GM18873 (cell line): ENCODE data around the gene RPL7A.
"Not testable (repeated sequence)": the region's sequence is repeated elsewhere in the genome, so short reads cannot be mapped to it uniquely, and the experiment has no call there.

Experiments used
- ATAC-seq: cut with Tn5 transposase; IDR thresholded peaks from one replicate; pipeline ENCODE4 v1.9.1; 2021; ENCODE audit warnings: mild to moderate bottlenecking, moderate library complexity, moderate number of reproducible peaks; ENCODE audit not compliant: unreplicated experiment, low FRiP score

The RPL7A gene

GRCh38 chr9:133347985-133348717 is at the start of gene RPL7A, which contains the start of gene MED22:
Gene RPL7A, plus strand, starts transcription at chr9:133348218. Its CDS starts 26 bp downstream, at chr9:133348244.
Gene MED22, minus strand, starts transcription at chr9:133348131. Its CDS starts 1,469 bp downstream, at chr9:133346662.
- ATAC-seq = peak; percentile 75

GRCh38 chr9:133299996-133300395 is 48.0 kb upstream of the RPL7A start:
- ATAC-seq = not testable (repeated sequence)

GRCh38 chr9:133301253-133302230 is 46.5 kb upstream of the RPL7A start:
- no peak for ATAC-seq

GRCh38 chr9:133303266-133304157 is 44.5 kb upstream of the RPL7A start:
- no peak for ATAC-seq

GRCh38 chr9:133304158-133304470 is 43.9 kb upstream of the RPL7A start:
- ATAC-seq = no peak

GRCh38 chr9:133304477-133305377 is 43.3 kb upstream of the RPL7A start:
- ATAC-seq = no peak

GRCh38 chr9:133305731-133306130 is 42.3 kb upstream of the RPL7A start:
- no peak for ATAC-seq

GRCh38 chr9:133306242-133307204 is 41.5 kb upstream of the RPL7A start:
- no peak for ATAC-seq

- ATAC-seq = no peak
Measured at GRCh38 chr9:133307301-133307700, 40.7 kb upstream of the RPL7A start.

GRCh38 chr9:133309608-133310007 is 38.4 kb upstream of the RPL7A start:
- no peak for ATAC-seq

- no peak for ATAC-seq
Measured at GRCh38 chr9:133315997-133316396, 32.0 kb upstream of the RPL7A start.

GRCh38 chr9:133317551-133317950 is 30.5 kb upstream of the RPL7A start:
- ATAC-seq = not testable (repeated sequence)

- no peak for ATAC-seq
Measured at GRCh38 chr9:133320421-133320881, 27.6 kb upstream of the RPL7A start.

GRCh38 chr9:133321411-133321935 is 26.5 kb upstream of the RPL7A start:
- no peak for ATAC-seq

- no peak for ATAC-seq
Measured at GRCh38 chr9:133322701-133323100, 25.3 kb upstream of the RPL7A start.

GRCh38 chr9:133323211-133323610 is 24.8 kb upstream of the RPL7A start:
- ATAC-seq = no peak

GRCh38 chr9:133323991-133324703 is 23.9 kb upstream of the RPL7A start:
- no peak for ATAC-seq
